ENCODE data around the gene PTK7. TPM values are rescaled to one million over a fixed set of nuclear protein-coding genes. Genes with fewer than 3 reads are reported as not detected.
"Not testable (repeated sequence)": the region's sequence is repeated elsewhere in the genome, so short reads cannot be mapped to it uniquely, and the experiment has no call there.

Gene PTK7
- total RNA-seq, 4 donors from 2014 or later, result 6.8 to 10.8 (median 8.0) TPM

DNA sequence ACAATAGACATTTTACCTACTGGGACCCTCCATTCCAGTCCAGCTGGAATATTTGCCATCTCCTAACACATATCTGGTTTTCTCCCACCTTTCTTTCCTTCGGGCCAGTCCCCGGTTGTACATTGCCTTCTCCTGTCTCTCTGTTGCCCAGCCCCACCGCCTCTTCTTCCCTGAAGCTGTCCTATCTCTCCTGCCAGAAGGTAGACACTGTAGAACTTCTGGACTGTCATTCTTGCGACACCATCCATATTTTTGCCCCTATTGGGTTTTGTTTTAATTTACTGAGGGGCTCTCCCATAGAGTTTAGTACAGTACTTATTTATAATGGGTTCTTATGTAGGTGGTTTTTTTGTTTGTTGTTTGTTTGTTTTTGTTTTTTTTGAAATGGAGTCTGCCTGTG lies 4.9 kb downstream of the PTK7 start:
- TF ChIP-seq EP300 (IDR thresholded peaks at IDR 0.05) (no peak), POLR2AphosphoS5 (IDR thresholded peaks at IDR 0.05) (no peak), POLR2A (IDR thresholded peaks at IDR 0.05; ENCODE audit: low read depth) (no peak), CTCF (IDR thresholded peaks at IDR 0.05) (no peak)
- 93% methylated on average over 4 of the region's 4 CpGs for WGBS
- intact Hi-C loops (cut with DNase I), result no loop called here
- Histone ChIP-seq H3K27me3 (peaks cover 0 to 23% (median 5%) of the 10 kb centered on the region in 4 donors), H3K4me3 (no peak overlapping the region), H3K4me1 (peaks cover 8 to 15% (median 14%) of the 10 kb centered on the region in 4 donors), H3K27ac (replicated peaks in 1 of 4) (no peak overlapping the region), H3K9me3 (no peaks in the 10 kb centered on the region), H3K36me3 (no peaks in the 10 kb centered on the region)
- no peak for DNase-seq (ENCODE audit: extremely low spot score)

- WGBS, result 90% methylated on average over 8 of the region's 9 CpGs
- DNase-seq (ENCODE audit: extremely low spot score); H3K36me3 ChIP-seq; H3K4me3 ChIP-seq; H3K4me1 ChIP-seq; H3K9me3 ChIP-seq; H3K27ac ChIP-seq (replicated peaks in 1 of 4); intact Hi-C loops (cut with DNase I): not testable (repeated sequence)
- H3K27me3 ChIP-seq, result peaks cover 0 to 14% (median 0%) of the 10 kb centered on the region in 4 donors
These were observed 5.8 kb downstream of the PTK7 start for GRCh38 chr6:43081922-43082321.

DNA sequence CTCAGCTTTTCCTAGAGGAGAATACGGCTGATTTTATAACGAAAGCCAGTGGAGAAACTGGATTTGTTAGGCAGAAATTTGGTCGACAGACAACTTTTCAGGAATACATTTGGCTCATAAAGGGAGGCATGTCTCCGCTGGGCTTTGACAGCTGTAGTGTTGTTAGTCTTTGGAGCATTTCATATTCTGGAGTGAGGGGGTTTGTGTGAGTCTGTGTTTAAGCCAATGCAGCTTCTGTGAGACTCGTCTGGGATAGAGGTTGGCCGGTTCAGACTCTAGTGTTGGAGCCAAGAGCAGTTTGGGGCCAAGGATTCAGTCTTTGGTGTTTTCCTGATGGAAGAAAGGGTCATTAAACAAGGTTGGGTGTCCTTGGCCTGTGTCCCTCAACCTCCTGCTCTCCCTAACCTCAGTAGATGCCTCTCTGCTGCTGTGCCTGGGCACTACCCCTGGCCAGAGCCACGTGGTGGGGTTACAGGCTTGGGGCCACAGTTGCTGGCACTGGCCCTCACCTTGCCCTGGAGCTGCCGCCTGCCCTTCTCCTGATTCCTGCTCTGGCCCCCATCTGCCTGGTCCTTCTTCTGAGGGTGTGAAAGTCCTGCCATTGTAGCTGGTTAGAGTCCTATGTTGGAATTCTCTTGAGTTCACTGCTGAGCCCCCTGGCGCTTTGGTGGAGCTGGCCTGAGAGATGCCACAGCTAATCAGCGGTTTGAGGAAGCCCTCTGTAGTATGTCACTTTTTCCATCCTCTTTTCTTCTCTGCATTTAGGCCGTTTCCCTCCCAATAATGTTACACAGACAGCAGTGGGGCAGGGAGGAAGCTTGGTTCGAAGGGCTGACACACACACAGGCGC lies 6.9 kb downstream of the PTK7 start:
- H3K4me1 ChIP-seq, result no peaks in the 10 kb centered on the region
- no peak overlapping the region for H3K27ac ChIP-seq (replicated peaks in 1 of 4)
- intact Hi-C loops (cut with DNase I), result no loop called here
- DNase-seq (ENCODE audit: extremely low spot score), result no peak
- H3K9me3 ChIP-seq, result no peaks in the 10 kb centered on the region
- peaks cover 0 to 3% (median 0%) of the 10 kb centered on the region in 4 donors for H3K27me3 ChIP-seq
- TF ChIP-seq POLR2AphosphoS5 (IDR thresholded peaks at IDR 0.05), result no peak
- TF ChIP-seq EP300 (IDR thresholded peaks at IDR 0.05), result no peak
- TF ChIP-seq POLR2A (IDR thresholded peaks at IDR 0.05; ENCODE audit: low read depth), result no peak
- no peak for TF ChIP-seq CTCF (IDR thresholded peaks at IDR 0.05)
- no peak overlapping the region for H3K4me3 ChIP-seq
- WGBS, result 65% methylated on average over 12 of the region's 13 CpGs
- no peaks in the 10 kb centered on the region for H3K36me3 ChIP-seq

- Histone ChIP-seq H3K9me3 (no peaks in the 10 kb centered on the region), H3K36me3 (no peaks in the 10 kb centered on the region), H3K27me3 (no peaks in the 10 kb centered on the region), H3K27ac (replicated peaks in 1 of 4) (no peak overlapping the region), H3K4me3 (no peak overlapping the region), H3K4me1 (no peaks in the 10 kb centered on the region)
- WGBS, result 87% methylated on average over 8 of the region's 8 CpGs
- intact Hi-C loops (cut with DNase I), result no loop called here
- TF ChIP-seq POLR2AphosphoS5 (IDR thresholded peaks at IDR 0.05) (no peak), POLR2A (IDR thresholded peaks at IDR 0.05; ENCODE audit: low read depth) (no peak)
- DNase-seq (ENCODE audit: extremely low spot score), result no peak
These were observed 10.0 kb downstream of the PTK7 start for GRCh38 chr6:43086022-43086658.

- no peaks in the 10 kb centered on the region for H3K36me3 ChIP-seq
- no peaks in the 10 kb centered on the region for H3K9me3 ChIP-seq
- H3K27ac ChIP-seq (replicated peaks in 1 of 4), result no peak overlapping the region
- 93% methylated on average over 4 of the region's 4 CpGs for WGBS
- TF ChIP-seq EP300 (IDR thresholded peaks at IDR 0.05), result no peak
- TF ChIP-seq POLR2AphosphoS5 (IDR thresholded peaks at IDR 0.05), result no peak
- TF ChIP-seq POLR2A (IDR thresholded peaks at IDR 0.05; ENCODE audit: low read depth), result no peak
- intact Hi-C loops (cut with DNase I), result no loop called here
- no peaks in the 10 kb centered on the region for H3K27me3 ChIP-seq
- peaks cover 0 to 7% (median 5%) of the 10 kb centered on the region in 4 donors for H3K4me1 ChIP-seq
- H3K4me3 ChIP-seq, result no peak overlapping the region
- DNase-seq (ENCODE audit: extremely low spot score), result no peak
These were observed 12.5 kb downstream of the PTK7 start for GRCh38 chr6:43088654-43089056.

GRCh38 chr6:43089467-43089866 lies 13.4 kb downstream of the PTK7 start:
- intact Hi-C loops (cut with DNase I), result no loop called here

More at GRCh38 chr6:43089467-43089866, 13.4 kb downstream of the PTK7 start:
- Histone ChIP-seq H3K4me1 (peaks cover 0 to 13% (median 10%) of the 10 kb centered on the region in 4 donors), H3K9me3 (no peaks in the 10 kb centered on the region), H3K27me3 (no peaks in the 10 kb centered on the region), H3K4me3 (no peak overlapping the region), H3K36me3 (no peaks in the 10 kb centered on the region), H3K27ac (replicated peaks in 1 of 4) (peak overlapping the region in 1 of 4 donors; percentile 6)
- WGBS, result 65% methylated on average over 4 of the region's 4 CpGs
- DNase-seq (ENCODE audit: extremely low spot score), result no peak
- TF ChIP-seq POLR2A (IDR thresholded peaks at IDR 0.05; ENCODE audit: low read depth), result no peak
- TF ChIP-seq EP300 (IDR thresholded peaks at IDR 0.05), result no peak
- TF ChIP-seq POLR2AphosphoS5 (IDR thresholded peaks at IDR 0.05), result no peak
